ENCODE data around the gene CEMP1. TPM values are rescaled to one million over a fixed set of nuclear protein-coding genes. Genes with fewer than 3 reads are reported as not detected.

The CEMP1 gene
- polyA plus RNA-seq, 1 experiment, result not detected

DNA sequence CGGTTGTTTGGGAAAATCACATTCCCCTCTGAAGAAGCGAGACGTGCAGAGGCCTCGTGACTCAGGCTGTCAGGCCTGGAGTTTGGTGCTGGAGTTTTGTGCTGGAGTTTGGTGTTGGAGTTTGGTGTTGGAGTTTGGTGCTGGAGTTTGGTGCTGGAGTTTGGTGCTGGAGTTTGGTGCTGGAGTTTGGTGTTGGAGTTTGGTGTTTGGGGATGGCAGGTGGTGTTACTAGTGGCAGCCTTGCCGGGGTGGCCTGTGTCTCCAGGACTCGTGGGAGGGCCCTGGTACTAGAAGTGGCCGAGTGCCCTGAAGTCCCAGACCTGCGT is 43.7 kb downstream of the CEMP1 start:
- Histone ChIP-seq H3K27me3 (ENCODE audit: control insufficient read depth, insufficient read depth, low read length) (no peaks in the 10 kb centered on the region), H3K36me3 (ENCODE audit: control insufficient read depth, insufficient read depth, low read length) (peaks cover 14% of the 10 kb centered on the region), H3K4me3 (ENCODE audit: low read depth, low read length) (no peak overlapping the region)
- ChIA-PET POLR2A (no interaction called here), CTCF (interaction anchor here (1.1 to 8.3 kb wide), 3 partner anchors 14 to 147 kb away, joined by 3 to 63 read pairs (median 4); no protein-coding TSS in a partner anchor)
- DNase-seq (ENCODE audit: low read depth), result no peak
- TF ChIP-seq, protein P1, sequence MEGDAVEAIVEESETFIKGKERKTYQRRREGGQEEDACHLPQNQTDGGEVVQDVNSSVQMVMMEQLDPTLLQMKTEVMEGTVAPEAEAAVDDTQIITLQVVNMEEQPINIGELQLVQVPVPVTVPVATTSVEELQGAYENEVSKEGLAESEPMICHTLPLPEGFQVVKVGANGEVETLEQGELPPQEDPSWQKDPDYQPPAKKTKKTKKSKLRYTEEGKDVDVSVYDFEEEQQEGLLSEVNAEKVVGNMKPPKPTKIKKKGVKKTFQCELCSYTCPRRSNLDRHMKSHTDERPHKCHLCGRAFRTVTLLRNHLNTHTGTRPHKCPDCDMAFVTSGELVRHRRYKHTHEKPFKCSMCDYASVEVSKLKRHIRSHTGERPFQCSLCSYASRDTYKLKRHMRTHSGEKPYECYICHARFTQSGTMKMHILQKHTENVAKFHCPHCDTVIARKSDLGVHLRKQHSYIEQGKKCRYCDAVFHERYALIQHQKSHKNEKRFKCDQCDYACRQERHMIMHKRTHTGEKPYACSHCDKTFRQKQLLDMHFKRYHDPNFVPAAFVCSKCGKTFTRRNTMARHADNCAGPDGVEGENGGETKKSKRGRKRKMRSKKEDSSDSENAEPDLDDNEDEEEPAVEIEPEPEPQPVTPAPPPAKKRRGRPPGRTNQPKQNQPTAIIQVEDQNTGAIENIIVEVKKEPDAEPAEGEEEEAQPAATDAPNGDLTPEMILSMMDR (IDR thresholded peaks at IDR 0.05; ENCODE audit: insufficient read depth, low read depth, low read length), result no peak

DNA sequence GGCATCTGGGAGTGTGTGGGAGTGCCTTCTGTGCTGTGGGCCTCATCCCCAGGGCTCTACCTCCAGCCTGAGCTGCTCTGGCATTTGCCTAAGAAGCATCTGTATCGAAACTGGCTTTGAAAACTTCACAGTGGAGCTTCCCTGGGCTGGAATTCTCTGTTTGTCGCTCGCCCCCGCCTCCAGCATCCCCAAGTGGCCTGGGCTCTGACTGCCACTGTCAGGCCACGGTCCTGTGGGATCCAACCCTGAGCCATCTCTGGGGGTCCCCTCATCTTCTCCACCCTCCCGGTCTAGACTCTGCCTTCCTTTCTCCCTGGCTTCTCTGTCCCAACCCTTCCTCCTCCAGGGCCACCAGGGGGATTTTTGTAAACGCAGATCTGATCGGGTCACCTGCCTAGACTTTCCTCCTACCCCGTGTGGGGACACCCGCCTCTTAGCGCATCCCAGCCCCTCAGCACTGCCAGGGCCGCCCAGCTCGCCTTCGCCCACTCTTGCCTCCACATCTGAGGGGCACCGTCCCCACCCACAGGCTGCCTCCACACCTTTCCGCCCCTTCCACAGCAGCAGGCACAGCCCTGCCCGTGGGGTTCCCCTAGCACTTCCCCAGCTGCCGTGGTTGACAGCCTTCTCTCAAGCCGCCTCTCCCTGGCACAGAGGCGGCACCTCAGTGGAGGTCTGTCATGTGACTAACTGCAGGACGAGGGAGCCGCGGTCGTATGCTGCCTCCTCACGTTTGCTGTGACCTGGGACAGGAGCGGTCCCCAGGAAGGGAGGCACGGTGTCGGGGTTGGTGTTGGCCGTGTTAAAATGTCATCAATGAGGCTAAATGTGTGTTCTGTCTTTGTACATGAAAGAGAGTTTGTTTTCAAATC is 44.3 kb downstream of the CEMP1 start:
- DNase-seq (ENCODE audit: low read depth), result no peak
- TF ChIP-seq, protein P1 (IDR thresholded peaks at IDR 0.05; ENCODE audit: insufficient read depth, low read depth, low read length), result 0 out of 2 replicates have a peak, but pooled peaks have one; percentile 10
- ChIA-PET POLR2A (no interaction called here), CTCF (interaction anchor here (0.6 to 8.3 kb wide), 3 partner anchors 15 to 184 kb away, joined by 3 to 63 read pairs (median 4); no protein-coding TSS in a partner anchor)
- Histone ChIP-seq H3K4me3 (ENCODE audit: low read depth, low read length) (no peak overlapping the region), H3K27me3 (ENCODE audit: control insufficient read depth, insufficient read depth, low read length) (no peaks in the 10 kb centered on the region), H3K36me3 (ENCODE audit: control insufficient read depth, insufficient read depth, low read length) (peaks cover 12% of the 10 kb centered on the region)

DNA sequence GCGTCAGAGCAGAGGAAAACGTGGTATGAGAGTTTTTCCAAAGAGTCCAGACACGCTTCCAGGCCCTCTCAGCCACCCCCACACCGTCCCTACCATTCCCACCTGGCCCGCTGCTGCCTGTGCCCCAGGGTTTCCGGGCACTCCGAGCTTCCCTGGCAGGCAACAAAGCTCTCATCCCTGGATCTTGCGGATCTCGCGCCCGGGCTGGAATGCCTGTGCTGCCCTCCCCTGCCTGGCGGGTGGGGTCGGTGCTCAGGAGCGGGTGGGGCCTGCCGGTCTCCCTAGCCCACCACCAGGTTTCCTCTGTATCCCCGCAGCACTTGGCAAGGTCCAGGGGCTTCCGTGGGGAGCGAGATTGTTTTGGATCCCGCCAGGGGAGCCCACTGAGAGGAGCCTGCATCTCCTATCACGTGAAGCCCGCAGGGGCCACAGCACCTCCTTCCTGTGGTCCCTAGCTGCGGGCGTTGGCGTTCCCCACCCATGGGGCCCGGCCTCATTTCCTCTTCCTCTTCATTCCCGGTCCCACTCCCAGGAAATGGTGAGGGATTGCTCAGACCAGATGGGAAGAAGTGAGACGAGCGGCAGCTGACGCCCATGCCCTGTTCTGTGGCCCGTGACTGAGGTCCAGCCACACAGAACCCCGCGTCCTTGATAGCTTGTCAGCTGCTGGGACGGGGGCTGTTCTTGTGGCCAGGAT is 45.2 kb downstream of the CEMP1 start:
- POLR2A ChIA-PET, result no interaction called here
- DNase-seq (ENCODE audit: low read depth), result no peak

DNA sequence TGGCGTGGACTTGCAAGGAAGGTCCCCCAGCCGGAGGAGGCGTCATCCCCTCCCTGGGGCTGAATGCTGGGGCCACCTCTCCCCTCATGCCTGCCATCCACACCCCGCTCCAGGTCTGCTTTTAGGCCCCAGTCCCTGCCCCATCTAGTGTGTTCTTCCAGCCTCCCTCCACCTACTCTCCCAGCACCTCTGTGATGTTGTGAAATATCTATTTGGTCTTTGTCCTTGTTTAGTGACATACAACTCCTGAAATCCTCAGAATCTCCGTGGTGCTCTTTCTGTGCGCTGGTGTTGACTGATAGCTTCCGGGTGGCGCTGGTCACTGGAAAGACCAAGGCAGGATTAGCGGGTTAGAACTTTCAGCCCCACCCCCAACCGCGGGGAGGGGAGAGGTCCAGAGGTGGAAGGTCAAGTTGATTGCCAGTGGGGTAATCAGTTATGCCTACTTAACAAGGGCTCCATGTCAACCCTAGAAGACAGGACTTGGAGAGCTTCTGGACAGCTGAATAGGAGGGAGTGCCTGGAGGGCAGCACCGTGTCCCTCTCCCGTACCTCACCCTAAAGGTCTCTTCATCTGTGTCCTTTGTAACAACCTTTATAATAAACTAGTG is 46.2 kb downstream of the CEMP1 start:
- Histone ChIP-seq H3K27me3 (ENCODE audit: control insufficient read depth, insufficient read depth, low read length) (no peaks in the 10 kb centered on the region), H3K36me3 (ENCODE audit: control insufficient read depth, insufficient read depth, low read length) (peaks cover 5% of the 10 kb centered on the region), H3K4me3 (ENCODE audit: low read depth, low read length) (no peak overlapping the region)
- POLR2A ChIA-PET, result no interaction called here
- DNase-seq (ENCODE audit: low read depth), result no peak
- CTCF ChIA-PET, result interaction anchor here (0.8 to 8.3 kb wide), 4 partner anchors 16 to 62 kb away, joined by 3 to 63 read pairs (median 4); no protein-coding TSS in a partner anchor
- TF ChIP-seq, protein P1 (IDR thresholded peaks at IDR 0.05; ENCODE audit: insufficient read depth, low read depth, low read length), result no peak

More for the DNA sequence above, 45.2 kb downstream of the CEMP1 start:
- CTCF ChIA-PET, result interaction anchor here (0.8 to 8.3 kb wide), 3 partner anchors 16 to 63 kb away, joined by 3 to 63 read pairs (median 4); no protein-coding TSS in a partner anchor
- H3K4me3 ChIP-seq (ENCODE audit: low read depth, low read length), result no peak overlapping the region
- TF ChIP-seq, protein P1 (IDR thresholded peaks at IDR 0.05; ENCODE audit: insufficient read depth, low read depth, low read length), result no peak
- H3K27me3 ChIP-seq (ENCODE audit: control insufficient read depth, insufficient read depth, low read length), result no peaks in the 10 kb centered on the region
- peaks cover 12% of the 10 kb centered on the region for H3K36me3 ChIP-seq (ENCODE audit: control insufficient read depth, insufficient read depth, low read length)

Data from BJ (cell line).